ENCODE measurements around the gene KAZN.

Gene KAZN

DNA sequence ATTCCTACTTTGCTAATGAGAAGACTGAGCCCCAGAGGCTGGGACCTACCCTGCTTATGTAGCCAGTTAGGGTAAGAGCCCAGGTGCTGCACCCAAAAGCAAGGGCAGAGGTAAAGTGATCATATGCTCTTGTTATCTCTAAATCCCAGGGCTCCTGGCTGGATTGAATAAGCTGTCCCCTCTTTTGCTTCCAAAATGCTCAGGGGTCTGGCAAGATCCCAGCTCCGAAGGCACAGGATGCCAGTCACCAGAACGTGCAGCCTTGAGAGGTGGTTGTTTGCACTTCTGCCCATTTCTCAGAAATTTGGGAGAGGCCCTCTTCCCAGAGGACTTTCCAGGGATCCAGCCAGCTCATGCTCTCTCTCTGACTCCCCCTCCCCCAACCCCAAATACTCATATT lies 412.7 kb downstream of the KAZN start:
- no peak for DNase-seq (ENCODE audit: low read depth)

DNA sequence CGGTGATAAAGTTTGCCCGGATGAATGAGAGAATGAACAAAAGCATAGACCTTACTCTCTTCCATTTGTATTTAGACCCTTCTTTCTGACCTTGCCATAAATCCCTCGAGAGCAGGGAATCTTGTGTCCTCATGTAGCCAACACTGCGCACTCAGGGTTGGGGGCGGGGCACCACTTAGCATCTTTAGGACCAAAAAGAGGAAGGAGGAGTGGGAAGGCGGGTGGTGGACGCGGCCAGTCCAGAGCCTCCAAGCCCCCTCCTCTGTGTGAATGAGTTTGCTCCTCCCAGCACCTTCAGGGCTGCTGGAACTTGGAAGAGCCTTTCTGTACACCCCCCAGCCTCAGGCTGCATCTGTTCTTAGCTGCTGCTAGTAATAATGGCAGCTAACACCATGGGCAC lies 413.2 kb downstream of the KAZN start:
- no peak for DNase-seq (ENCODE audit: low read depth)

DNA sequence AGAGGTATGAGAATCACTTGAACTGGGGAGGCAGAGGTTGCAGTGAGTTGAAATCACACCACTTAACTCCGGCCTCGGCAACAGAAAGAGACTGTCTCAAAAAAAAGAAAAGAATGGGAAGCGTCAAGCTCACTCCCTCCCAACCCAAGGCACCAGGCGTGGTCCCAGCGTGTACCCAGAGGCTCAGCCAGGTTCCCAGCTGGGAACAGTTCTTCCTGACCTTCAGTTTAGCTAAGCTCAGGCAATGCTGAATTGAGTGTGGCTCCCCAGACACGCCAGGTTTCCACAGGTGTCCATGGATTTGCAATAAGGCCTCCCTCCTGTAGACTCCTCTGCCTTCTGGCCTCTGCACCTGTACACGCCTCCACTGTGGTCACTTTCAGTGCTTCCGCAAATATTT lies 414.3 kb downstream of the KAZN start:
- DNase-seq (ENCODE audit: low read depth): no peak

DNA sequence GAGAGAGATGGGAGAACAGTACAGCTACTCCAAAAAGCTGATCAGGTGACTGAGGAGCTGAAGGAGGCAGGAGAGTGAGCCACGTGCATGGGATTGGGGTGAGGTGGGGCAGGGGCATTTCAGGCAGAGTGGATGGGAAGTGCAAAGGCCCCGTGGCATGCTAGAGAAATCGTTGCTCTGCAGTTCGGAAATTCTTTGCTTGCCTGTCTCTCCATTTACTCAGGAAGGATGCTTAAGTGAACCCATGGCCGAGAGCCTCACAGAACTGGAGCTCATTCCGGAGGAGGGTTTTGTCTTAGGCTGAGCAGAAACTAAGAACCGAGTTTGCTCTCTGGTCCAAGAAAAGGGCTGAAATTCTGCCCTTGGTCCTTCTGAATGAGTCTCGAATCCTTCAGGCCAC lies 415.3 kb downstream of the KAZN start:
- no peak for DNase-seq (ENCODE audit: low read depth)

DNA sequence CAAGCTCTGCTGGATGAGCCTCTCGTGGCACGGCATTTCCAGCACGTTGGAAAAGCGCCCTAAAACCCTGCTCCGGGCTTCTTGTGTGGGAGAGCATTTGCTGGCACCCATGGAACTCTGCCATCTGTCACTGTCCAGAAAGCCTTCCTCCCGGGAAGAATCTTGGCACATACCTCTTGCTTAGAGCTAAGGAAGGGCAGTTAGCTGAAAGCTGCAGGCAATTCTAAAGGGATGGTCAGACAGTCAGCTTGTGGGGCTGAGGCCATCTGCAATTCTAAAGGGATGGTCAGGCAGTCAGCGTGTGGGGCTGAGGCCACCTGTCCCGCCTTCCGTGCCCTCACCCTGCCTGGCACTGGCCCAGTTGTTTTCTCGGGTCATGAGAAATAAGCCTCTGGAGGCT lies 416.0 kb downstream of the KAZN start:
- no peak for DNase-seq (ENCODE audit: low read depth)

DNA sequence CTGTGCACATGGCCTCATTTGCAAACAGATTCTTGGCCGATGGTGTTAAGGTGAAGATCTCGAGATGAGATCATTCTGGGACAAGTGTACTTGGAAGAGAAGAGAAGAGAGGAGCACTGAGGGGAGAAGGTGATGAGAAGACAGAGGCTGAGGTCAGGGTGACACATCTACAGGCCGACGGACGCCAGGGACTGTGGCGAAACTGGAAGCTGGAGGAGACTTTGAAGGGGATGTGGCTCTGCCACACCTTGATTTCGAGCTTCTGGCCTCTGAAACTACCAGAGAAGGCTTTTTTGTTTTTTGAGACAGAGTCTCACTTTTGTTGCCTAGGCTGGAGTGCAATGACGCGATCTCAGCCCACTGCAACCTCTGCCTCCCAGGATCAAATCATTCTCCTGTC lies 417.5 kb downstream of the KAZN start:
- DNase-seq (ENCODE audit: low read depth): no peak

DNA sequence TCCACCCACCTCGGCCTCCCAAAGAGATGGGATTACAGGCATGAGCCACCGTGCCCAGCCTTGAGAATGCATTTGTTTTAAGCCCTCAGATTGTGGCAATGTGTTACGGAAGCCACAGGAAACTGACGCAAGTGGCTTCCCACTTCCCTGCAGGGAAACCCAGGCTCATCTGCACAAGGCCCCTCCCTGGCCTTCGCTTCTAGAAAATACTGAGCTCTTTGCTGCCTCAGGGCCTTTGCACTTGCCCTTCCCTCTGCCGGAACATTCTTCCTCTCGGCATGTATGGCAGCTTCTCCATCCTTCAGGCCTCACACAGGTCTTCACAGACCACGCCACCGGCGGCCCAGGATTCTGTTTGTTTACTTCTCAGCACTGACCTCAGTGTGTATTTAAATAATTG lies 418.0 kb downstream of the KAZN start:
- no peak for DNase-seq (ENCODE audit: low read depth)

DNA sequence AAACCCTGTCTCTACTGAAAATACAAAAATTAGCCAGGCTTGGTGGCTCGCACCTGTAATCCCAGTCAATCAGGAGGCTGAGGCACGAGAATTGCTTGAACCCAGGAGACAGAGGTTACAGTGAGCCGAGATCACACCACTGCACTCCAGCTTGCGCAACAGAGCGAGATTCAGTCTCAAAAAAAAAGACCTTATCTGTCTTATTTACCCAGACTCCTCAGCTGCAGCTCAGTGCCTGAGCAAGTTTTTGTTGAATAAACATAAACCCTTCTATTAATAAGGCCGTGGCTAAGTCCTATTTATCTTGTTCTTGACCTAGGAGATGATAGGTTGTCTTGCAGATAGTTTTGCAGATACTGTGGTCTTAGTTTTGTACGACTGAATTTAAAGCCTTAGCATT lies 418.6 kb downstream of the KAZN start:
- no peak for DNase-seq (ENCODE audit: low read depth)

DNA sequence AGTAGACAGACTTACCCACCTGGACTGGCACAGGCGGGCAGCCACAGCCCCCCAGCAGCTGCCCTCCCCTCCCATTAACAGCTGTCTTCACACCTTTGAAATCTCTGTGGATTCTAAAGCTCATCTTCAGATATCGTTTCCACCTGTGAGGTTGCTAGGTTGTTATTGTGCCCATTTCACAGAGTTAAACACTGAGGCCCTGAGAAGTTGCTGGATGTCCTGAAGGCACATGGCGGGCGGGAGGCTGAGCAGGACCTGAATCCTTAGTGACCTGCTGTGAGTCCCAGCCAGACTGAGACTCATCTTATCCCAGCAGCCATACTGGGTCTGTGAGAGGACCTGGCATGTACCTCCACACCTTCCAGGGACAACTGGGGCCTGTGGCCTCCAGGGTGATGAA lies 420.3 kb downstream of the KAZN start:
- no peak for DNase-seq (ENCODE audit: low read depth)

DNA sequence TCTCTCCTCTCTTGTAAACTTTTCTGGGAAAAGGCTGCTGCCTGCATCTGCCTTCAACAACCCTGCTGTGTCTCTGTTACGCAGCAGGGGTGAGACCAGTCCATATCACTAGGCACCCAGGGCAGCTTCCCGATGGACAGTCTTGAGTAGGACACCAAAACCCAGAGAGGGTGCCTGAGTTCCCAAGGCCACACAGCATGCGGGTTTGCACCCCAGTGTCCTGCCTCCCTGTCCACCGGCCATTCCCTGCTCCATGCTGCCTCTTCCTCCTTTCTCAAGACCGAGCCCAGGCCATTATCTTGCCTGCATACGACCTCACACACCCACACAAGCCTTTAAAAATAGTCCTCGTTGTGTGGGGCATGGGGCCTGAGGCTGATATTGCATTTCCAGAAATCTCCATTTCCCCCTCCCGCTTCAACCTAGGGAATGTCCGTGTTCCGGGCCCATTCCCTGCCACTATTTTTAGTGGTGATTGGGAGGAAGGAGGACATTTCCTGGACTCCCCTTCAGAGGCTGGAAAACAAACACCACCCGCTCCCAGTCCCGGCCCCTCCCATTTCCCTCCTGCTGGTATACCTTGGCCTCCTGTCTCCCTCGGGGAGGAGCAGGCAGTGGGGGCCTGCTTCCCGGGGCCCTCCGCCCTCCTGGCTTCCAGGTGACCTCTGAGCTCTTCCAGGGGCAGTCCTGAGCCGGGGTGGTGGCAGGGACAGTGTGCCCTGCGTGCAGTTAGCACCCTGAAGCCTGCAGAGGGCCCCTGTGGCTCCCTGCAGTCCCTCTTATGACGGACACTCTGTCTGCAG lies 422.7 kb downstream of the KAZN start:
- DNase-seq (ENCODE audit: low read depth): no peak

DNA sequence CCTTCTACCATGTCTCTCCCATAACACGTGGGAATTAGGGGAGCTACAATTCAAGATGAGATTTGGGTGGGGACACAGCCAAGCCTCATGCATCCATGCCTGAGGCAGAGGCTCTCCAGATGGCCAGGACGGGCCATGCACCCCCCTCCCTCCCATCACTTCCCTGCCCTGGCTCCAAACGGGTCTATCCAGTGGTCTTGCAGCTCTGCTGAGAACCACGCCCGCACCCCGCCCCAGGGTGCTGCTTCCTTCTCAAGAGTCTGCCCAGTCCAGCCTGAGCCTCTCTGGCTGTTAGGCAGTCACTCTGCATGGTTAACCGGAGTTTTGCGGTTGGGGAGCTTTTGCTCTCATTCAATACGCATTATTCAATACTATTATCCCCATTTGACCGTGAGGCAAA lies 423.6 kb downstream of the KAZN start:
- DNase-seq (ENCODE audit: low read depth): no peak

DNA sequence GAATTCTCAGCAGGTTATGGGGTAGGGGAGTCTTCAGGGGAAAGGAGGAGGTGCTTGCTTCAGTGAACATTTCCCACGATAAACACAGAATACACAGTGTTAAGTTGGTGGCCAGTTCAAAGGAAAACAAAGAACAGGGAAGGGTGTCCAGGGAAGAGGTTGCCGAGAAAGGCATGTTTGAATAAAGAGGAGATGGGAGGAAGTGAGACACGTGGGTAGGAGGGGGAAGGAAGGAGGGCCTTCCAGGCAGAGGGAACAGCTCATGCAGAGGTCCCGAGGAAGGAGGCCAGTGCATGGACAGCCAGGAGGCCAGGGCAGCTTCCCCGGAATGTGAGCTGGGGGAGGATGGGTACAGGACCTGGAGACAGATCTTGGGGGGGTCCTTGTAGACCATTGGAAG lies 424.7 kb downstream of the KAZN start:
- no peak for DNase-seq (ENCODE audit: low read depth)

DNA sequence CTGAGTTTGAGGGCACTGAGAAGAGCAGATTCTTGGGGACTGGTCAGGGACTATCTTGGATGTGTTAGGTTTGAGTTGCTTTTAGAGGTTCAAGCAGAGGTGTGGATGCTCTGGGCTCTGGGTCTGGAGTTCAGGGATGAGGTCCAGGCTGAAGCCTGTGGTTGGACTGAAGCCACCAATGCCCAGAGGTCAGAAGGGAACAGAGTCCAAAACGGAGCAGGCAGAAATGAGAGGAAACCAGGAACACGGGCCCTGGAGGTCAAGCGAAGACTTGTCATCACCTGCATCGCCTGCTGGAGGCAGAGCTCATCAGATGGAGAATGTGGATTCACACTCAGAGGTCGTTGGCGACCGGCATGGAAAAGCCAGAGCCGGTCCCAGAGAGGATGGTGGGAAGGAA lies 425.5 kb downstream of the KAZN start:
- no peak for DNase-seq (ENCODE audit: low read depth)

DNA sequence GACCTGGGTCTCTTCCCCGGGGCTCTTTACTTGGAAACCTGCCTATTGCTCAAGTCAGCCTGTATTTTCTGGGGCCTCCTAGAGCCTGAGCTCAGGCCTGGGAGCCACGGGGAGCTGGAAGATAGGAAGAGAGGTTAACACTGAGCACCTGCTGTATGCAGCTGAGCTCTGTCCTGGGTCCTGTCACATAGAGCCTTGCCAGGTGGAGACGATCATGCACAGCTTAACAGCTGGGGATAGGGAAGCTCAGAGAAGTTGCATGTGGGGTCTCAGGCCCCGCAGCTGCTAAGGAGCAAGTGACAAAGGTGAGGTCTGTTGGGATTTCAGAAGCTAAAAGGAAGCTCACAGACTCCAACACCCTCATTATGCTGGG lies 427.6 kb downstream of the KAZN start:
- DNase-seq (ENCODE audit: low read depth): no peak

DNA sequence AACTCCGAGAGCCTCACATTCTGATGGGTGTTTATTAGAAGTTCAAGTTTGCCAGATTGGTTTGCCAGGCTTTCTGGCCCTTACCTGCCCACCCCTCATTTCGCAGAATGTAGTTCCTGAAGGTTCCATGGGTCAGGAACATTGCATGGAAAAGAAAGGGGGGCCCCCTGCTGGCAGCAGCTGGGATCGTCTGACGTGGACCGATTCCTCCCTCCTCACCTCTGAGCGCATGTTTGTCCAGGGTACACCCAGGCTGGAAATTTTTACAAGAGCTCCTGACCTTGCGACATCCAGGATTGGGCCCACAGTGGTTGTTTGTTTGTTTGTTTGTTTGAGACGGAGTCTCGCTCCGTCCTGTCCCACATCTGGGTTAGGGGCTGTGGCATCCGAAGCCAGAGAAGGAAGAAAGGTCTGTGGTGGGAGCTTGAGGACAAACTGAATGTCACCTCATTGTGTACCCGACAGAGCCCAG lies 429.1 kb downstream of the KAZN start:
- DNase-seq (ENCODE audit: low read depth): peak; percentile 49

DNA sequence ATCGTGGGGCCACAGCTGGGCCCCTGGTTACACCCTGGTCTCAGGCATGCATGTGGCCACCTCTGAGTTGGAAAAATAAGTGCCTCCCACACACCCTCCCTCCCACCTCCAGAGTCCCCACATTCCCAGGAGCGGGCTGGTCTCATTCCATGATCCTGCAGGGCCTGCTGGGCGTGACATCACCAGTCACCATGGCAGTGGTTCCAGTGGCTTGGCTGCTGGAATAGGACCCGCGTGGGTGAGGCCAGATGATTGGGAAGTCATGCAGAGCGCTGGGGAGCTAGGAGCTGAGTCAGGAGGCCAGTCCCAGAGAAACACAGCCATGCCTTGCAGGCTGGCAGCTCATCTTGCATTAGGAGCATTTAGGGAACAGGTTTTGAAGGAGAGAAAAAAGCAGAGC lies 429.6 kb downstream of the KAZN start:
- peak; percentile 9 for DNase-seq (ENCODE audit: low read depth)

DNA sequence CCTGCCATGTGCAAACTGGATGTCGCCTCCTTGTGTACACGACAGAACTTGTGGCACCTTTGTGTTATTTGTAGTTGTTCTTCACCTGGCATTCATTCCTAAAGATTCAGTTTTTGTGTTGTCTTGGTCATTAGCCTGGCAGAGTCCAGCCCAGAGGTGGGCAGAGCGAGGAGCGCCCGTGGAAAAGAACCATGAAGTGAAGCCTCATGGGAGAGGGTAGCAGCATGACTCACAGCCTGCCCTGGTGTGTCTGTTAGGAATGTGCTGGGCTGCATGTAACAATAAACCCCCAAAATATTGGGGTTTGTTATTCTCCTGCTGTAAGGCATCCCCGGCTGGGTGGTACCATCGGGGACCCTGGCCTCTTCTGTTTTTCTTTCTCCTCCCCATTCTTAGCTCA lies 430.1 kb downstream of the KAZN start:
- no peak for DNase-seq (ENCODE audit: low read depth)

DNA sequence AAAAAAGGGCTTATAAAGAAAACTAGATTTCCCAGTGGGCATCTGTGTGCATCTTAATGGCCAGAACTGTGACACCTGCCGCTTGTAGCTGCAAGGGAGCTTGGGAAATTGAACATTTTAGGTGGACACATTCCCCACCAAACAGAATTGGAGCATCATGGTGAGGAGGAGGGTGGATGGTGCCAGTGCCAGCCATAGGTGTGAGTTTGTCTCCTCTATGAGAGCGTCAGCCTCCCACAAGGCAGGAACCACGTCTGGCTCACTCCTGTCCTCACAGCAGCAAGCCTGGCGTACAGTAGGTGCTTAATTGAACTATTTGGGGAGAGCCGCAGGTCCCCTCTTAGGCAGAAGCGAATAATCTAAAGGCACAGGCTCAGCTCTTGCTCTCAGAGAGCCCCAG lies 430.6 kb downstream of the KAZN start:
- no peak for DNase-seq (ENCODE audit: low read depth)

DNA sequence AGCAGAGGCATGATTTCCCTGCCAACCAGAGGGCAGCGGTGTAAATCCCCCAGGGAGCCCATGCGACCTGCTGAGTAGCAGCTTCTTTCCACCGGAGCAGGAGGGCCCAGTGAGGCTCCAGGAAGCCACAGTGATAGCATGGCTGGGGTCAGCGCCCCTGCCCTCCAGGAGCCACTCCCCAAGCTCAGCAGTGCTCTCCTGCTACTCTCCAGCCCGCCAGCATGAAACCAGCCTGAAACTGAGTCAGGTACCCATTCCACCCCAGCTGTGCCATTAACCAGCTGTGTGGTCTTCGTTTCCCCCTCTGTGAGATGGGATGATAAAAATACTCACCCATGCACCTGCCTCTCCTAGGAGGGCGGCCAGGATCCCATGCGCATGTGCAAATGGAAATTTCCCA lies 431.3 kb downstream of the KAZN start:
- no peak for DNase-seq (ENCODE audit: low read depth)

DNA sequence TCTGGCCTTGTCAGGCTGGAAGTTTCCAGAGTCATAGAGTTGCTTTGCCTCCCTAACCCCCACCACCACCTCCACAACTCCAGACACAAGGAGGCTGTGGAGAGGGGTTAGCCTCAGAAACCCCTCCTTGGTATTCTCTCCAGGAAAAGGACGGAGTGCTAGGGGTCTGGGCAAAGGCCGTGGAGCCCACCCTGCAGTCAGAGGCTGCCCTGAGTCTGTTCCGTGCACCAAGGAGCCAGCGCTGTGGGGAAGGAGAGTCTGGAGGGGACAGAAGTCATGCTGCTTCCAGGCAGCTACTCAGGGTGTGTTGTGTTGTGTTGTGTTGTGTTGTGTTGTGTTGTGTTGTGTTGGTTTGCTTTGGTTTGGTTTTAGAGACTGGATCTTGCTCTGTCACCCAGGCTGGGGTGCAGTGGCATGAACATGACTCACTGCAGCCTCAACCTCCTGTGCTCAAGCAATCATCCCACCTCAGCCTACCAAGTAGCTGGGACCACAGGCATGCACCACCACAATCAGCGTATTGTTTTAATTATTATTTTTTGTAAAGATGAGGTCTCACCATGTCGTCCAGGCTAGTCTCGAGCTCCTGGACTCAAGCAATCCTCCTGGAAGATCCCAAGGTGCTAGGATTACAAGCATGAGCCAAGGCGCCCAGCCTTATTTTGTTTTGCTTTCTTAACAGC lies 432.9 kb downstream of the KAZN start:
- no peak for DNase-seq (ENCODE audit: low read depth)

DNA sequence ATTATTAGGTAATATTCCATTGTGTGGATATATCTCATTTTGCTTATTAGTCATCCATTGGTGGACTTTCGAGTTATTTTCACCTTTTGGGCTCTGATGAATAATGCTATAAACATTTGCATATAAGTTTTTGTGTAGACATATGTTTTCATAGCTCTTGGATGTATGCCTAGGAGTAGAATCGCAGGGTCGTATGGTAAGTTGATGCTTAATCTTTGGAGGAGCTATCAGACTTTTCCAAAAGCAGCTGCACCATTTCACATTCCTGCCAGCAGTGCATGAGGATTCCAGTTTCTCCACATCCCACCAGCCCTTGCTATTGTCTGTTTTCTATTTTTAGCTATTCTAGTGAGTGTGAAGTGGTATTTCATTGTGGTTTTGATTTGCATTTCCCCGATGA lies 434.8 kb downstream of the KAZN start:
- DNase-seq (ENCODE audit: low read depth): peak; percentile 4

DNA sequence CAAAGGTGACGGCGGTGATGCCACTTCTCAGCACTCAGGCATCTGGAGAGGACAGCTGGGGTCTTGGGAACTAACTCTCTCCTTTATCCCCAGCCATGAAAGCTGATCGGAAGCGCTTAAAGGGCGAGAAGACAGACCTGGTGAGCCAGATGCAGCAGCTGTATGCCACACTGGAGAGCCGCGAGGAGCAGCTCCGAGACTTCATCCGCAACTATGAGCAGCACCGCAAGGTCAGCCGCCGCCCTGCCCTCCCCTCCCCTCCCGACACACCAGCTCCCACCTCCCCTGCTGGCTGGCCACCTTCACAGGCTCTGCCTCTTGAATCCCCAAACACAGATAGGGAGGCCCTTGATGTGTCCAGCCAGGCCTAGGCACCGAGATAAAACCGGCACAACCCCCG lies 436.2 kb downstream of the KAZN start:
- no peak for DNase-seq (ENCODE audit: low read depth)

DNA sequence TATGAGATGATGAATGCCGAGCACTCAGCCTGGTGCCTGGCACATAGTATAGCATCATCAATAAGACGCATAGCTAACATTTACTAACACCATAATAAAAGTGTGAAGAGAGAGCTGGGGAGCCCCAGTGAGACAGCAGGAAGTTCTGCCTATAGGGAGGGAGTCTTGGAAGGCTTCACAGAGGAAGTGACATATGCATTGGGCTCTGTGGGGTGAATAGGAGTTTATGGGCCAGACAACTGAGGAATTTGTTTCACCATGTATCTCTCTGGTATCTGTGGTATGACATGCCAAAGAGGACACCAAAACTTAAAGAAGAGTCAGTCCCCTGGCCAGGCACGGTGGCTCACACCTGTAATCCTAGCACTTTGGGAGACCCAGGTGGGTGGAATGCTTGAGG lies 436.8 kb downstream of the KAZN start:
- no peak for DNase-seq (ENCODE audit: low read depth)

DNA sequence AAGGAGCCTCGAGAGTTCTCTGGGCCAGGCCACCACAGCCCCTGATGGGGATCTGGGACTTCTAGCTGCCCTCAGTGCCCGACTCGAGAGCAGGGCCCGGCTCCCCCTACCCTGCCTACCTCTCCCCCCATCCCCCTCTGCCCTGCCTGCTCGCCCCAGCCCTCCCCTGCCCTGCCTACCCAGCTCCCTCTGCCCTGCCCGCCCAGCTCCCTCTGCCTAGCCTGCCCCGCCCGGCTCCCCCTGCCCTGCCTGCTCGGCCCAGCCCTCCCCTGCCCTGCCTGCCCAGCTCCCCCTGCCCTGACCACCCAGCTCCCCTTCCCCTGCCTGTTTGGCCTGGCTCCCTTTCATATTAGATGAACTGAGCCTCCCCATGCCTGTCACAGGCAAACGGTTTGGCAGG lies 437.6 kb downstream of the KAZN start:
- DNase-seq (ENCODE audit: low read depth): no peak
